GM18498 (cell line): ENCODE measurements around the gene FOS.

Experiments used
- ATAC-seq: cut with Tn5 transposase; IDR thresholded peaks from one replicate; pipeline ENCODE4 v1.9.1; 2021; ENCODE audit warnings: mild to moderate bottlenecking, moderate library complexity; ENCODE audit not compliant: unreplicated experiment

The FOS gene

GRCh38 chr14:75313294-75313693, 34.7 kb downstream of the FOS start:
- no peak for ATAC-seq

DNA sequence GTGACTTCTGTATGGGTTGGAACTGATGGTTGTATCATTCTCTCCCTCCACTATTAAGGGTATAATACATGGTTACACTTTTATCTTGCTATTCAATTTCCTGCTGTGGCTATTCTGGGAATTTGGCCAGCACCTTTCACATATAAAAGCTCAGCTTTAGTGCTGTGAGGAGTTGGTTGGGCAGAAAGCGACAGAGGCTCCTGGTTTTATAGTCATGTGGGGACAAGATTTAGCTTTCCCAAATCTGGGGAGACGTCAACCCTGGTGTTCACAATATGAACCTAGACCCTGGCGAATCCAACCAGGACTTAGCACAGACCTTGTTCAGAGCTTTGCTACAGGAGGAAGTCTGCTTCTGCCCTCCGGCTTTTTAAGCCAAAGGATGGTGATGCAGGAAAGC, 36.5 kb downstream of the FOS start:
- ATAC-seq: no peak

DNA sequence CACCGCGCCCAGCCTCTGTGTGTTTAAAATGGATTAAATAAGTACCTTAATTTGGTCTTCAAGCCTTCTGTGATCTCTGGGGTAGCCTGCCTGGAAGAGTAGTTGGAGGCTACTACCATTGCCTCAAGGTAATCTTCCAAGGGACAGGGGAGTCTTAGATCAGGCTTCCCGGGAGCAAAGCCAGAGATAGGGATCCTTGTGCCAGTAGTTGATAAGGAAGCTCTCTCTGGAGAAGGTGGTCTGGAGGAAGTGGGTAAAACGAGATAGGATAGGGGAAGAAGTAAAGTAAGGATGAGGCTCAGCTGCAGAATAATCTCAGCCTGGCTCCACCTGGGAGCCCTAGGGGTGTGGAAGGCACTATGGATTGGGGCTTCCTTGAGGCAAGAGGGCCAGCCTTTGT, 38.5 kb downstream of the FOS start:
- no peak for ATAC-seq

DNA sequence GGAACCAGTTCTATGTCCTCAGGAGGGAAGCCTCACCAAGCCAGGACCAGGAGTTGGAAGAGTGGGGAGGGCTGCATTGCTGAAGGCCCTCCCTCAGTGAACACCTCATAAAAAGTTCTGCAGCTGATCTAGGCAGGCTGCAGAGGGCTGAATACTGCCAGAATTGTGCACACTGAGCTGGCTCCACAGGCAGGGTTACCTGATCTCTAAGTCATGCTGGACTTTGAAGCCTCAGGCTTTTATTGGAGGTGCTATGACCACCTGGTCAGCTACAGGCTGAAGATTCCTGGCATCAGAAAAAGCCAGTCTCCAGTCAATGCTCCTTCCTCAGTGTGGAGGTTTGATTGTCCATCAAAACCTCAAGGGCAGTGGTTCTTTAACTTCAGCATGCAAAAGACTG, 39.7 kb downstream of the FOS start:
- no peak for ATAC-seq

- ATAC-seq: no peak
Observed at GRCh38 chr14:75319021-75319420, 40.4 kb downstream of the FOS start.

- no peak for ATAC-seq
Observed at GRCh38 chr14:75320196-75320595, 41.6 kb downstream of the FOS start.

- ATAC-seq: no peak
Observed at GRCh38 chr14:75322746-75323145, 44.1 kb downstream of the FOS start.

DNA sequence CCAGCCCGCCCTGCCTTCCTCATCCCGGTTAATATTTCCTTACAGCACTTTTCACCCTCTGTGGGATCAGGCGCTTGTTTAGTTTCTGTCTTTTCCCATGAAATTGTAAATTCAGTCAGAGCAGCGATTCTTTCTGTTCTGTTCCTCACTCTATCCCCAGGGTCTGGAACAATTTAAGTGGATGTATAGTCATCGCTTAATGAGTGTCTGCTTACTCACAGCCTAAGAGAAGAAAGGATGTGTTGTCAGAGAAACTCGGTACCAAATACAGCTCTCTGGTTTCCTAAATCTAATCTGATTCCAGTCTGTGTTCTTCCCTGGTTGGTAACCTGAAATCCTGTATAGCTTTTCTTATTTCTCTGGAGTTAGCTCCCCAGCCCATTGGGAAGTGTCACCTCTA, 44.9 kb downstream of the FOS start:
- ATAC-seq: no peak

DNA sequence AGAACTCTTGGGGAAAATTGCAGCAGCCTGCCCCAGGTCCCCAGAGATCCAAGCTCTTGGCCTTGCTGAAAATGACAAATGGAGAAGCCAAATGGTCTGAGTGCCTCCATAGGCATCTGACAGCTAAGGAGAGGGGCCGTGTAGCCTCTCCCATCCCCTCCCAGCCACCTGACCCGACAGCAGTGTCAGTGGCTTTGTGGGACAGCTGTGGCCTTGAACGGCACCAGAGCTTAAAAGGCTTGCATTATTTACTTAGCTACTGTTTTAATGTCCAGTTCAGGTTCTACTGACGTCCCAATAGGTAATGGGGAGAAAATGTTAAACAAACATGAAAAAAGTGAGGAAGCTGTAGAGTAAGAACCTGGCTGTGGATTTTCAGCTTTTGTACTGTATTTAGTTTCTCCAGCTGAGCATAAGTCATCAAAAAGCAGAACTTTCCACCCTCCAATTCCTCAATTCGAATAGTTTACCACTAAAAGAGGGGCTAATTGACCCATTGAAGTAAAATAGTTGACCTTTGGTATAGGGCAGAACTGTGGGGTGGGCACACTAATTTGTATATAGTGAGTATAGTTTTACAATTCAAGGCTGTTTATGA, 50.0 kb downstream of the FOS start:
- ATAC-seq: no peak

- no peak for ATAC-seq
Observed at GRCh38 chr14:75329369-75329768, 50.7 kb downstream of the FOS start.

DNA sequence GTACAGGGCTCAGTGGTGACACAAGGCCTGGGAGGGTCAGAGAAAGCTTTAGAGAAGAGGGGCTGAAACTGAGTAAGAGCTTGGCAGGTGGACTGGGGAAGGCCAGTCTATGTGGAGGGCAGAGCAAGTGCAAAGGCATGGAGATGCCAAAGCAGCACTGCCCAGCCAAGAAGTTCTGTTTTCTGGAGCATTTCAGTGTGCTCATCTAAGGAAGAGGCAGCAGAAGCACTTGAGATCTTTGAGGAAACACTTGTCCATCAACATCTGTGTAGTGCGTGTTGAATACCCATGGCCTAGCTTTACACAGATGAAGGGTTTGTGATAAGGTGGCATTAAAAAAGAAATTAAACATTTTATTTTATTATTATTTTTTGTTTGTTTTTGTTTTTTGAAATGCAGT, 52.8 kb downstream of the FOS start:
- no peak for ATAC-seq
